Transverse colon (tissue), 4 donors: ENCODE results near the gene ZNF865.

ENCODE experiments used
- EP300 ChIP-seq: sonication (generic); formaldehyde crosslinking; IDR thresholded peaks from one replicate; pipeline ENCODE4 v1.6.1; 2017; ENCODE audit warnings: antibody characterized with exemption, low read depth
- POLR2A ChIP-seq: fragments of 450-650 bp; IDR thresholded peaks from one replicate; pipeline ENCODE4 v1.6.1; 2016; ENCODE audit warnings: antibody characterized with exemption, mild to moderate bottlenecking, moderate library complexity
- POLR2AphosphoS5 ChIP-seq, 3 donors: sonication (generic); formaldehyde crosslinking; IDR thresholded peaks; one replicate each; pipeline ENCODE4 v1.6.1; 2016; ENCODE audit warnings: antibody characterized with exemption in 3 of 3
- TF ChIP-seq, protein P1 (sequence below), 5 experiments: fragments of 200-600 bp in 3 of 5; fragments of 450-650 bp in 2 of 5; sonication (generic) in 3 of 5; IDR thresholded peaks; 1 replicate in 2 of 5; 2 replicates in 3 of 5; pipeline ENCODE4 v1.5.1; 2016 to 2017; ENCODE audit warnings: antibody characterized with exemption in 5 of 5, inconsistent platforms in 3 of 5, mild to moderate bottlenecking in 2 of 5, moderate library complexity in 1 of 5

DNA sequence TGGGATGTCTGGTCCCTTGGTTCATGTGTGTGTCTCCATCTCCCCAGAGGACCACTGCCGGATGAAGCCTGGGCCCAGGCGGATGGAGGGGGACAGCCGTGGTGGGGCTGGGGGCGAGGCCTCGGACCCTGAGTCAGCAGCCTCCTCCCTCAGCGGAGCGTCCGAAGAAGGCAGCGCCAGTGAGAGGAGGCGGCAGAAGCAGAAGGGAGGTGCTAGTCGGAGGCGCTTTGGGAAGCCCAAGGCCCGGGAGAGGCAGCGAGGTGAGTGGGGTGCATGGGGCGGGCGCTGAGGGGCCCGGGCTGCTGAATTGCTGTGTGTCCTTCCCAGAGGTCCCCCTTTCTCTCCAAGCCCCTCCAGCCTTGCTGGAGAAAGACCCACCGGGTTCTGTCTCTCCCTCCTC lies 45.8 kb downstream of the ZNF865 start:
- TF ChIP-seq, protein P1, sequence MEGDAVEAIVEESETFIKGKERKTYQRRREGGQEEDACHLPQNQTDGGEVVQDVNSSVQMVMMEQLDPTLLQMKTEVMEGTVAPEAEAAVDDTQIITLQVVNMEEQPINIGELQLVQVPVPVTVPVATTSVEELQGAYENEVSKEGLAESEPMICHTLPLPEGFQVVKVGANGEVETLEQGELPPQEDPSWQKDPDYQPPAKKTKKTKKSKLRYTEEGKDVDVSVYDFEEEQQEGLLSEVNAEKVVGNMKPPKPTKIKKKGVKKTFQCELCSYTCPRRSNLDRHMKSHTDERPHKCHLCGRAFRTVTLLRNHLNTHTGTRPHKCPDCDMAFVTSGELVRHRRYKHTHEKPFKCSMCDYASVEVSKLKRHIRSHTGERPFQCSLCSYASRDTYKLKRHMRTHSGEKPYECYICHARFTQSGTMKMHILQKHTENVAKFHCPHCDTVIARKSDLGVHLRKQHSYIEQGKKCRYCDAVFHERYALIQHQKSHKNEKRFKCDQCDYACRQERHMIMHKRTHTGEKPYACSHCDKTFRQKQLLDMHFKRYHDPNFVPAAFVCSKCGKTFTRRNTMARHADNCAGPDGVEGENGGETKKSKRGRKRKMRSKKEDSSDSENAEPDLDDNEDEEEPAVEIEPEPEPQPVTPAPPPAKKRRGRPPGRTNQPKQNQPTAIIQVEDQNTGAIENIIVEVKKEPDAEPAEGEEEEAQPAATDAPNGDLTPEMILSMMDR (IDR thresholded peaks at IDR 0.05), result no peak
- no peak for TF ChIP-seq POLR2A
- no peak for TF ChIP-seq POLR2AphosphoS5 (IDR thresholded peaks at IDR 0.05)
- no peak for TF ChIP-seq EP300
